IMR-90 (cell line): ENCODE data around the gene TTLL12. TPM values are rescaled to one million over a fixed set of nuclear protein-coding genes. Genes with fewer than 3 reads are reported as not detected.

Experiments used
- ATAC-seq: fragments of 200-7000 bp; cut with Tn5 transposase; 2 replicates; pipeline ENCODE4 v1.9.1; 2020; ENCODE audit warnings: low read depth, mild to moderate bottlenecking, moderate library complexity
- BruUV-seq: library from RNA; stranded (reverse); fragments of 400-500 nt; replicated peaks from 2 replicates; lab custom pipeline; 2021; lab: Mats Ljungman, UMichigan
- CTCF ChIA-PET: fragments of 300-600 bp; formaldehyde crosslinking; extraction: SDS; loops from one replicate; lab custom pipeline; 2021; ENCODE audit warnings: antibody characterized with exemption; lab: Yijun Ruan, JAX
- POLR2A ChIA-PET: fragments of 300-600 bp; sonication (Branson Sonifier 250); formaldehyde crosslinking; loops from one replicate; lab custom pipeline; 2022; ENCODE audit warnings: antibody characterized with exemption; ENCODE audit not compliant: unreplicated experiment; lab: Charles Lee
- DNase-seq: peaks from one replicate; pipeline ENCODE4 v3.0.0; 2013
- H2AFZ ChIP-seq: replicated peaks from 2 replicates; pipeline ENCODE3; 2013; ENCODE audit warnings: low read length, mild to moderate bottlenecking; ENCODE audit not compliant: poor library complexity
- H2AK5ac ChIP-seq: 2 replicates; pipeline ENCODE4 v1.6.1; 2013; ENCODE audit warnings: low read depth, low read length, inconsistent platforms
- H2AK9ac ChIP-seq: replicated peaks from 2 replicates; pipeline ENCODE3; 2013; ENCODE audit warnings: mild to moderate bottlenecking, low read depth, low read length, moderate library complexity; ENCODE audit not compliant: poor library complexity
- H2BK120ac ChIP-seq: 2 replicates; pipeline ENCODE4 v1.6.1; 2013; ENCODE audit warnings: low read depth, low read length, inconsistent platforms
- H2BK15ac ChIP-seq: 3 replicates; pipeline ENCODE4 v1.6.1; 2013; ENCODE audit warnings: low read depth, low read length, inconsistent platforms
- H2BK20ac ChIP-seq: 2 replicates; pipeline ENCODE4 v1.6.1; 2013; ENCODE audit warnings: low read depth, mild to moderate bottlenecking, inconsistent platforms, low read length, moderate library complexity
- H2BK5ac ChIP-seq: 2 replicates; pipeline ENCODE4 v1.6.1; 2013; ENCODE audit warnings: mild to moderate bottlenecking, low read depth, low read length, inconsistent platforms; ENCODE audit not compliant: poor library complexity, severe bottlenecking
- H3K14ac ChIP-seq: replicated peaks from 2 replicates; pipeline ENCODE4 v1.6.1; 2013; ENCODE audit warnings: low read depth, low read length, inconsistent platforms
- H3K18ac ChIP-seq: 2 replicates; pipeline ENCODE4 v1.6.1; 2013; ENCODE audit warnings: low read depth, low read length, control low read depth
- H3K23ac ChIP-seq: 2 replicates; pipeline ENCODE4 v1.6.1; 2013; ENCODE audit warnings: low read depth, low read length, inconsistent platforms
- H3K27ac ChIP-seq: 2 replicates; pipeline ENCODE4 v1.5.1; 2013; ENCODE audit warnings: mild to moderate bottlenecking, control low read depth, low read length; ENCODE audit not compliant: insufficient read depth
- H3K27me3 ChIP-seq: 2 replicates; pipeline ENCODE4 v1.6.1; 2013; ENCODE audit warnings: low read length; ENCODE audit not compliant: control insufficient read depth, insufficient read depth
- H3K36me3 ChIP-seq: 2 replicates; pipeline ENCODE4 v1.6.1; 2013; ENCODE audit warnings: low read length, mixed read lengths; ENCODE audit not compliant: control insufficient read depth, insufficient read depth
- H3K4ac ChIP-seq: 2 replicates; pipeline ENCODE4 v1.6.1; 2013; ENCODE audit warnings: low read depth, low read length, inconsistent platforms
- H3K4me1 ChIP-seq: 2 replicates; pipeline ENCODE4 v1.6.1; 2013; ENCODE audit warnings: low read length, mixed read lengths; ENCODE audit not compliant: control insufficient read depth, insufficient read depth
- H3K4me2 ChIP-seq: 2 replicates; pipeline ENCODE4 v1.6.1; 2013; ENCODE audit warnings: low read depth, mild to moderate bottlenecking, control low read depth, low read length, moderate library complexity
- H3K4me3 ChIP-seq: 2 replicates; pipeline ENCODE4 v1.5.1; 2013; ENCODE audit warnings: low read depth, mild to moderate bottlenecking, control low read depth, low read length, moderate library complexity; ENCODE audit not compliant: insufficient read depth
- H3K56ac ChIP-seq: 2 replicates; pipeline ENCODE4 v1.6.1; 2013; ENCODE audit warnings: low read length, inconsistent platforms; ENCODE audit not compliant: insufficient read depth; ENCODE audit errors: extremely low read depth
- H3K79me1 ChIP-seq, 2 experiments: 2 replicates each; pipeline ENCODE4 v1.6.1; 2013; ENCODE audit warnings: low read length in 2 of 2, inconsistent platforms in 1 of 2, low read depth in 1 of 2
- H3K9ac ChIP-seq: 2 replicates; pipeline ENCODE4 v1.6.1; 2013; ENCODE audit warnings: low read depth, low read length, control low read depth
- H3K9me1 ChIP-seq: 2 replicates; pipeline ENCODE4 v1.6.1; 2013; ENCODE audit warnings: low read length, inconsistent platforms; ENCODE audit not compliant: insufficient read depth
- H3K9me3 ChIP-seq: 2 replicates; pipeline ENCODE4 v1.6.1; 2013; ENCODE audit warnings: low read length; ENCODE audit not compliant: control insufficient read depth, insufficient read depth
- H4K20me1 ChIP-seq: 2 replicates; pipeline ENCODE4 v1.6.1; 2013; ENCODE audit warnings: low read length, inconsistent platforms; ENCODE audit not compliant: insufficient read depth
- H4K5ac ChIP-seq: 2 replicates; pipeline ENCODE4 v1.6.1; 2013; ENCODE audit warnings: mild to moderate bottlenecking, low read depth, low read length, control low read depth
- H4K8ac ChIP-seq, 2 experiments: 2 replicates each; pipeline ENCODE4 v1.6.1; 2013; ENCODE audit warnings: low read depth in 2 of 2, low read length in 2 of 2, control low read depth in 1 of 2, inconsistent platforms in 1 of 2
- H4K91ac ChIP-seq: 2 replicates; pipeline ENCODE4 v1.6.1; 2013; ENCODE audit warnings: low read depth, low read length, inconsistent platforms; ENCODE audit not compliant: insufficient read depth
- BHLHE40 ChIP-seq: fragments of 150-350 bp; IDR thresholded peaks from 2 replicates; pipeline ENCODE4 v1.6.1; 2016; ENCODE audit warnings: mild to moderate bottlenecking, low read depth, low read length
- MAZ ChIP-seq: IDR thresholded peaks from 2 replicates; pipeline ENCODE4 v1.6.1; 2012; ENCODE audit warnings: low read depth, mild to moderate bottlenecking, low read length, improper control_type of control experiment, moderate library complexity, borderline replicate concordance
- MXI1 ChIP-seq: IDR thresholded peaks from 2 replicates; pipeline ENCODE4 v1.6.1; 2012; ENCODE audit warnings: low read depth, mild to moderate bottlenecking, low read length, moderate library complexity, borderline replicate concordance
- POLR2A ChIP-seq: IDR thresholded peaks from 2 replicates; pipeline ENCODE4 v1.6.1; 2012; ENCODE audit warnings: mild to moderate bottlenecking, low read depth, low read length
- RAD21 ChIP-seq: IDR thresholded peaks from 2 replicates; pipeline ENCODE4 v1.6.1; 2012; ENCODE audit warnings: low read length, improper control_type of control experiment
- SMC3 ChIP-seq: fragments of 150-350 bp; IDR thresholded peaks from 2 replicates; pipeline ENCODE4 v1.6.1; 2016; ENCODE audit warnings: low read depth, mild to moderate bottlenecking, antibody characterized with exemption, low read length, moderate library complexity
- WGBS, 2 experiments: methylation state at CpG; one replicate each; pipeline versions ENCODE4 v1.1.5 to v1.1.7; 2013; ENCODE audit warnings: missing lambda C conversion rate in 2 of 2; ENCODE audit not compliant: insufficient read length in 1 of 2; ENCODE audit errors: extremely low coverage in 2 of 2; 5-methylcytosine and 5-hydroxymethylcytosine counted together
- dilution Hi-C: fragments of 300-500 bp; cut with HindIII; formaldehyde crosslinking; loops from one replicate; pipeline ENCODE4 v1.14.3; 2018; ENCODE audit warnings: low sequenced_read_pairs; ENCODE audit not compliant: unreplicated experiment
- in situ Hi-C: fragments of 300-500 bp; cut with MboI; formaldehyde crosslinking; loops from 3 replicates; pipeline ENCODE4 v1.14.3; 2019; ENCODE audit warnings: low sequenced_read_pairs, inconsistent platforms, mixed read lengths
- intact Hi-C: fragments of 100-400 bp; cut with micrococcal nuclease; formaldehyde crosslinking; loops from 2 replicates; pipeline ENCODE4 v1.10.0; 2022
- polyA plus RNA-seq, 3 experiments: library from polyadenylated mRNA; depleted of rRNA; stranded (reverse); fragments of >200 nt; gene quantifications; 2 replicates each; pipeline ENCODE4 v1.2.3, GENCODE V29; 2012; ENCODE audit warnings: low replicate concordance in 1 of 3
- total RNA-seq: library from RNA; depleted of rRNA; stranded (reverse); fragments of >200 nt; gene quantifications from 2 replicates; pipeline ENCODE4 v1.2.3, GENCODE V29; 2012
- TF ChIP-seq, protein P1 (sequence below): fragments of 150-350 bp; IDR thresholded peaks from 2 replicates; pipeline ENCODE4 v1.6.1; 2017; ENCODE audit warnings: mild to moderate bottlenecking, antibody characterized with exemption, low read length, low read depth
- TF ChIP-seq, protein P2 (sequence below): conservative IDR thresholded peaks from 2 replicates; pipeline ENCODE4 v1.5.1; 2012; ENCODE audit warnings: mild to moderate bottlenecking, low read depth, low read length, improper control_type of control experiment

TTLL12 gene
- total and polyA plus RNA-seq, 2 of the 4 experiments (the other 2 are of a cell fraction) = 20.9 to 30.1 TPM

DNA sequence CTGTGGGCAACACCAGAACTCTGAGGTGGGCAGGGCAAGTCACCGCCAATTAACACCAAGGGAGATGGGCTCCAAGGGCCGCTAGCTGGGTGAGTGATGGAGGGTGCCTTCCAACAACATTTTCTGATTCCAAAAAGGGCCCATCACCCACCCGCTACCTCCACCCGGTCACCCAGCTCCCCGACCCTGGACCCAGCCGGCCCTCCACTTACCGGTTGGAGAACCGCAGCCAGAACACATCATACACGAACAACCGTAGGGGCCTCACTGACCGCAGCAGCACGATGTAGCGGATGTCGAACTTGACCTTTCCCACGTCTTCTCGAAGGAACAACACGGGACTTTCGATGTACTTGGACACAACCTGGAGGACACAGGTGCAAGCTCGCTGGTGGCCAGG is 14.7 kb downstream of the TTLL12 start:
- Histone ChIP-seq H3K9ac (no peak overlapping the region), H3K27me3 (no peaks in the 10 kb centered on the region), H3K4me2 (no peak overlapping the region), H3K4me1 (no peaks in the 10 kb centered on the region), H2AK5ac (no peak overlapping the region), H4K91ac (no peak overlapping the region), H3K9me1 (no peaks in the 10 kb centered on the region; the same call in 1 of the 2 replicates), H3K56ac (no peak overlapping the region), H3K4ac (no peak overlapping the region), H4K8ac (no peak overlapping the region), H3K23ac (no peak overlapping the region), H3K9me3 (no peaks in the 10 kb centered on the region), H3K36me3 (peaks cover 46% of the 10 kb centered on the region), H3K18ac (no peak overlapping the region), H3K79me1 (no peaks in the 10 kb centered on the region), H3K27ac (no peak overlapping the region), H2BK5ac (no peak overlapping the region), H4K20me1 (no peaks in the 10 kb centered on the region; the same call in 1 of the 2 replicates), H2BK15ac (no peak overlapping the region), H2BK120ac (no peak overlapping the region), H2BK20ac (no peak overlapping the region), H3K4me3 (no peak overlapping the region), H4K5ac (no peak overlapping the region), H3K14ac (no peak overlapping the region), H2AK9ac (peak overlapping the region; percentile 57), H2AFZ (no peak overlapping the region)
- POLR2A ChIA-PET = no interaction called here
- intact Hi-C loops (no loop called here), dilution Hi-C loops (no loop called here), in situ Hi-C loops (no loop called here)
- TF ChIP-seq SMC3 (no peak), POLR2A (no peak), MXI1 (no peak), MAZ (no peak), BHLHE40 (no peak), RAD21 (no peak)
- TF ChIP-seq, protein P1, sequence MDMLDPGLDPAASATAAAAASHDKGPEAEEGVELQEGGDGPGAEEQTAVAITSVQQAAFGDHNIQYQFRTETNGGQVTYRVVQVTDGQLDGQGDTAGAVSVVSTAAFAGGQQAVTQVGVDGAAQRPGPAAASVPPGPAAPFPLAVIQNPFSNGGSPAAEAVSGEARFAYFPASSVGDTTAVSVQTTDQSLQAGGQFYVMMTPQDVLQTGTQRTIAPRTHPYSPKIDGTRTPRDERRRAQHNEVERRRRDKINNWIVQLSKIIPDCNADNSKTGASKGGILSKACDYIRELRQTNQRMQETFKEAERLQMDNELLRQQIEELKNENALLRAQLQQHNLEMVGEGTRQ = no peak
- TF ChIP-seq, protein P2, sequence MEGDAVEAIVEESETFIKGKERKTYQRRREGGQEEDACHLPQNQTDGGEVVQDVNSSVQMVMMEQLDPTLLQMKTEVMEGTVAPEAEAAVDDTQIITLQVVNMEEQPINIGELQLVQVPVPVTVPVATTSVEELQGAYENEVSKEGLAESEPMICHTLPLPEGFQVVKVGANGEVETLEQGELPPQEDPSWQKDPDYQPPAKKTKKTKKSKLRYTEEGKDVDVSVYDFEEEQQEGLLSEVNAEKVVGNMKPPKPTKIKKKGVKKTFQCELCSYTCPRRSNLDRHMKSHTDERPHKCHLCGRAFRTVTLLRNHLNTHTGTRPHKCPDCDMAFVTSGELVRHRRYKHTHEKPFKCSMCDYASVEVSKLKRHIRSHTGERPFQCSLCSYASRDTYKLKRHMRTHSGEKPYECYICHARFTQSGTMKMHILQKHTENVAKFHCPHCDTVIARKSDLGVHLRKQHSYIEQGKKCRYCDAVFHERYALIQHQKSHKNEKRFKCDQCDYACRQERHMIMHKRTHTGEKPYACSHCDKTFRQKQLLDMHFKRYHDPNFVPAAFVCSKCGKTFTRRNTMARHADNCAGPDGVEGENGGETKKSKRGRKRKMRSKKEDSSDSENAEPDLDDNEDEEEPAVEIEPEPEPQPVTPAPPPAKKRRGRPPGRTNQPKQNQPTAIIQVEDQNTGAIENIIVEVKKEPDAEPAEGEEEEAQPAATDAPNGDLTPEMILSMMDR = no peak
- ATAC-seq (no peak), DNase-seq (no peak)
- 98% methylated on average over 15 of the region's 19 CpGs; no CpG with 5 or more reads in 1 of the 2 experiments for WGBS, 2 experiments
- CTCF ChIA-PET = no interaction called here
- no TSS peak for BruUV-seq
